HG03045 (cell line): Measurements from ENCODE around the gene NPAS3.

Experiments used
- ATAC-seq: cut with Tn5 transposase; IDR thresholded peaks from one replicate; pipeline ENCODE4 v1.9.1; 2021; ENCODE audit warnings: mild to moderate bottlenecking, moderate library complexity; ENCODE audit not compliant: unreplicated experiment

The NPAS3 gene

DNA sequence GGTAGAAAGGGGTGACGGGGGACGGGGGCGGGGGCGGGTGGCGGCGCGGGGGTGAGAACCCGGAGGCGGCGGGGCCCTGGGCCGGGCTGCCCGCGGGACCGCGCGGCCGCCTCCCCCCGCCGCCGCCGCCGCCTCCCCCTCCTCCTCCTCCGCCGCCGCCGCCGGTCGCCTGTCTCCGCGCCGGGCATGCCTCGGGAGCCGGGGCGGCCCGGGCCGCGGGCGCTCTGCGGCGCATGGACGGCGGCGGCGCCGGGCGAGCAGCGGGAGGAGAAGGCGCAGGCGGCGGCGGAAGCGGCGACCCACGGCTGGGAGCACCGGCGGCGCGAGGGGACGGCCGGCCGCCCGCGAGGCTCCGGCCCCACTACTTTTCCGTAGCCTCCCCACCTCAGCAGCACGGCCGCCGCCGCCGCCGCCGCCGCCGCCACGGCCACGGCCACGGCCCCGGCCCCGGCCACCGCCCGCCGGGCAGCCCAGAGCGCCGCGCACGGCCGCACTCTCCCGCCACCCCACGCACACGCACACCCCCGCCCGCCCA is at the start of gene NPAS3:
Gene NPAS3, plus strand, starts transcription at position 161 of the 535 bp plus-strand sequence.
- ATAC-seq = peak; percentile 41

DNA sequence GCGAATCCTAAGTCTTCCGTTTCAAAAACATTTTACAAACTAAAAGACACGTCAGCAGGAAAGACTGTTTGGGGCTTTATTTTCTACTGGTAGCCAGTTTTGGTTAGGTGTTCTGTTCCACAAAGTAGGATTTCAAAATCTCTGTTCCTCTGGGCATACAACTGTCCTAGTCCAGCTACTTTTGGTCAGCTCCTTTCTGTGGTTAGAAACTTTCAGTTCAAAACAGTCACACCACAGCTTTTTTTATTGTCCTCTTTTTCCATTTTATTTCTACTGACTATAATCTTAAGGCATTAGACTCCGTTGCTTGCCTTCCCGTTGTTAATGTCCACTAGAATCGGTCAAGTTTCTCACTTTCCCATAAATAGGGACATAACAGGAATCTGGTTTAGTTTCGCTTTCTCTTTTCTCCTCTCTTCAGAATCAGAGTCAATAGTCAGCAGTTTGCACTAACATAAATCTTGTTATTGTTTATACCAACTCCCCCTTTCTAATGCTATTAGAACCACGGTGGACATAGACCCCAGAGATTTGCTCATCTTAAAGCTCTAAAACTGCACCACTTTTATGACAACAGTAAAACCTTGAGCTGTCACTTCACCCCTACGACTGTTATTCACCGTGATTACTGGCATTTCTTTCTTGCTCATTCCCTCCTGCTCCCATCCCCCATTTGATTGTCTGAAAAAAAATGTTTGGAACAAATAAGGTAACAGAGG is 41.5 kb upstream of the NPAS3 start:
- no peak for ATAC-seq

DNA sequence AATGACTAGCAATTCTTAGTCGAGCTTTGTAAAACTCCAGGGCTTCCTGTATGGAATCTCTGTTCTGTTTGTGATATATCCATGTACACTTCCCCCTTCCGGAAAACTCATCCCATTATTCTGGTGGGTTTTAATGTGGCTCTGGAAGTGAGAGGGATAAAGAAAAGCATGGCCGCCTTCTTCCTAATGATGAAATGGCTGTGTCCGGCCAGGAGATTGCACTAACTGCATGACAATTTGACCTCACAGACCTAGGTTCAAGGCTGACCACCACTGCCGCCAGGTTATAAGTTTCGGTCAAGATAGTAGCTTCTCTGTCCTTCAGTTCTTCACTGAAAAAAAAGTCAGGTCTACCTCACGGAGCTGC is 41.0 kb upstream of the NPAS3 start:
- ATAC-seq = no peak

DNA sequence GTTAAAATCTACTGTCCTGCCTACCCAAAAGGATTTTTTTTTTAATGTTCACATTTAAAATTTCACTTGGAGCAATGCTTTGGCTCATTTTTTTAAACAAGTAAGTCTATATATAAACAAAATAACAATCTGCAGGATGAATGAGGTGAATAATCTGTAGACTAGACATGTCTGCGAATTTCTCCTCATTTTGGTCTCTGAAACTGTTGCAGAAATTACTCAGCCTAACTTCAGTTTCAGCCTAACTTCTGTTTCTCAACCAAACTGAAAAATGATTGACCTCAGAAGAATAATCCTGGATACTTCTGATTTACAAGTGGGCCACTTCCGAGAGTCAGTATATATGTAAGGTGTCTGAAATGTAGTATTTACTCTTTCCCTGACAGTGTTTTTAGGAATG is 39.8 kb upstream of the NPAS3 start:
- no peak for ATAC-seq

DNA sequence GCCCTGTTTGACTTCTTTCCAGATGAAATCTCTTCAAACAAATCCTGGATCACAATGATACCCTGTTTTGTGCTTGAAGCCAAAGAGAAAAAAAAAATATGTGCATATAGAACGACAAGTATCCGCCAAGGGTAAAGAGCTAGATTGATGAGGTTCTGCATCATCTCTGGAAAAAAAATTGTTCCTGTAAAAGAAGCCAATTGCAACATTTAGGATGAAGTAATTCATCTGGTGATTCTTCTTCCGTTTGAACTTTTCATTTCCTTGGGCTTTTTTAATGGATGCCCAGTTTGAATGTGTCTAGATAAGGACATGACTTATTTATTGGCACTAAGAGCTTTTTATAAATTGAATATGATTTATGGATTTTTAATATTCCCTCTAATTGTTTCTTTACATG is 38.1 kb upstream of the NPAS3 start:
- ATAC-seq = no peak

DNA sequence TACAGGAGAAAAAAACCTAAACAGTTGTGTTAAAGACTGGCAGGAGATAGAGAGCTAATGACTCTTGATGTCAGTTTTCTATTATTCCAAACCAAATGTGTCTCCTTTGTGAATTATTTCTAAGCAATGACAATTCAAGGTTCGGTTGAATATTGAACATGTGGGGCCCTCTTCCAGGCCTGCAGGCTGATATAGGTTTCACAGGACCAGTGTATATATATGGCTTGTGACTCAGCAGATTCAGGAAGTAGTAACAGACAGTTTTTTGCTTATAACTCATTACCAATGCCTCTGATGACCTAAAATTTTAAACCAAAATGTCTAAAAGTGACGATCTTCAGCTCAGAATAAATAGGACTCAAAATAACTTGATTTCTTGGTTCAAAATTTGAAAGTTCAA is 33.7 kb upstream of the NPAS3 start:
- ATAC-seq = no peak

DNA sequence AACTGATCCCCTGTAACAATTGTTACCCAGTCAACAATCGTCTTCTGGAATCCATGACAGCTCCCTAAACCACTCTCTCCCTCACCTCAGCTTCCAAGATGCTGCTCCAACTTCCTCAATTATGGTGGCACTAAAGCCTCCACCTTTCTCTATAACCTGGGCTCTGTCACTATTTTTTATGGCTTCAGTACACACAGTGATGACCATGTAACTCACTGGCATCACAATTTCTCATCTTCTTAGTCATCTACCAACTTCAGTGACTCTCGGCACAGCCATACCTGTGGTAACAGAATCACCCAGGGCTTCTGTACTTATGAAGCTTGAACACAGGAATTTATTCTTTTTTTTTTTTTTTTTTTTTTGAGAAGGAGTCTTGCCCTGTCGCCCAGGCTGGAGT is 32.0 kb upstream of the NPAS3 start:
- no peak for ATAC-seq

DNA sequence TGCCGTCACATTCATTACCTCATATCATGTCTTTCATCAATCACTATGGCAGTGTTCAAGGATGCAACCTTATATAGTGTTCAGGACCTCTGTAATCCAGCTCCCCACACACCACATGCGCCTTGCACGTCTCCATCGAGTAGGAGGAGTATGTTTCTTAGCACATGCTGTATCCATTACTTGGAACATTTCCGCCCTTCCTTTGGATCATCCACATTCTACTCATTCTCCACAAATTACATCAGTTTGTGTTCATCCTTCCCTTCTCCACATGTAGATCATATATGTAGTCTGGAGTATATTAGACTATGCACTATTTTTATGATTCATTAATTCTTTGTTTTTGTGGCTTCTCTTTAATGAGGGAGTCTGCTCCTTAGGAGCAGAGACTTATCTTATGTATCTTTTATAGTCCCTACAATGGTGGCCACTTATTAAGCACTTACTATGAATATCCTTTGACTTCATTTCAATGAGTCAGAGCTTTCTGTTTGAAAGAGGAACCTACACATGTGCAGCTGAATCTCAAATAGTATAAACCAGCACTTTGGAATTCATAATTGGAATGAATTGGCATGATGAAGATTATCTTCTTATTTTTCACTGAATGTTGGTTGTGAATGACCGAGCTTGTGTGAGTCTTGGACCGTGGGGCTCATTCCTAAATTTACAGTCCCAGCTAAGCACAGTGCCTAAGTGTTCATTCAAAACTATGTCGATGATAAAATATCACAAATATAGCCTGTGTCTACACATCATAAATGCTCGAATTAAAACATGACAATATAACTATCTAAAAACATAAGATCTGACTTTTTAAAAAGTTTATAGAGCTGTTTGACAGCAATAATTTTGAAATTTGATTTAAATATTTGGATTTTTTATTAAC is 30.2 kb upstream of the NPAS3 start:
- ATAC-seq = no peak

DNA sequence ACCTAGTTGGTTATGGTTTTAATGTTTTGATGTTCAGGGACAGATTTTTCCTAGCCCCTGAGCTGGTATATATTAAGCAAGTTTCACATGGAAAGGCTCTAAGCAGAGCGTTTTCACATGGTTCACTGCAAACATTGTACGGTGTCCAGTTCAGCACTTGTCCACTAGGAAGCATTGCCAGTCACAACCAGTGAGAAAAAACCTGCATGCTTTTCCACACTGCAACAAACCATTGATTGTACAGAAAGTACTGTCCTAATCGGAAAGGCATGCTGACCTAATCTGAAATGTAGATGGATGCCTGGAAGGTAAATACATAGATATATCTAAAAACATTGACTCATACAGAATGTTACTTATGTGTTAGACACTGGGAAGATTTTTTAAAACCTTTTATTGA is 25.0 kb upstream of the NPAS3 start:
- no peak for ATAC-seq

DNA sequence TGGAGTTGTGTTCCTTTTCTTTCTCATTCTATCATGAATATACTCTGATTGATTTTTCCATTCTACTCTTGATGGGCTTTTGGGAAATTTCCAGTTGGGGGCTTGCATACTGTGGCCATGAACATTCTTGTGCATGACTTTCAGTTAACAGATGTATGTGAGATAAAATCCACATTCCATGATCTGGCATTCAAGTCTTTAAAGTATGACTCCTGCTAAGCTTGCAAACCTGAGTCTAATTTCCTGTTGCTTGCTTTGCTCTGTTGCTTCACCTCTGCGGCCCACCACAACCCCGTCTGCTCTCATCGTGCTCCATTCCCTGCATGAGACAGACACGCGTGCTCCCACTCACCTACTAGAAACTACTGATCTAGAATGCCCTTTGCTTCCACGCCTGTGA is 24.3 kb upstream of the NPAS3 start:
- ATAC-seq = no peak

DNA sequence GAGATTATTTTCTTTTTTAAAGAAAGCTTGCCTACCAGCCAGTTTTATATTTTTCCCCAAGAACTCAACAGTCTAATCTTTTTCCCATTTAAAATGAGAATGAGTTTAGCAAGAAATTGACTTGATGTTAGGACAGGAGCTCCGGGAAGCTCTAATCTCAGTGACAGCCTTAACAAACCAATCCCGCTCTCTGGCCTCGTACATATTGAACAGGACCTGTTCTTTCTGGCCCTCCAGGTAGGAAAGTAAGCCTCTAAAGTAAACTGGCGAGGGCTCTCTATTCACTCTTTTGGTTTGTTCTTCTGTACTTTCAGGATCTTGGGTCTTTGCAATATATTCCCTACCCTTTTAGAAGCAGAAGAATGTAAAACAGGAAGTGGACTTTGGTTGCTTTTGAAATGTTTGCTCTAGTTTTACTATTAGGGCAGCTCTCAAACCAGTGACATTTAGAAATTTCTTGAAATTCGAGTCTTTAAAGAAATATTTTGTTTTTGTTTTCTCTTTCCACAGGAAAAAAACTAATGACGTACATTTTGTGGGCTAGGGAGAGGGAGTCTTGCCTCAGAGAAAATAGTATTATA is 17.9 kb upstream of the NPAS3 start:
- no peak for ATAC-seq

DNA sequence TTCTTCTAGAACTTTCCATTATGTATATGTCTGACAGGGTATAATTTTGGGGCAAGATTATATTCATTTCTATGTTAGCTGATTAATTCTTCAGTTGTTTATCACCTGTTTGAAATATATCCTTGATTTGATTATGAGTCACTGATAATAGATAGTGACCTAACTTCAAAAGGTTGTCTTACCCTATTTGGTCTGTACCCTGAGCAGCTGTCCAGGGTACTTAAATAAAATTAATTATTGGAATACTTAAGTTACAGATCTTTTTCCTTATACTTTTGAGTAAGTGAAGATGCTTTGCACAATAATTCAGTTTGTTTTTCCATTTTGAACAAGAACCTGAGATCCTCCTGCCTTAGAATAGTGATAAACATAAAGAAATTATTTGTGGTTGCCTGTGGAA is 13.2 kb upstream of the NPAS3 start:
- no peak for ATAC-seq

DNA sequence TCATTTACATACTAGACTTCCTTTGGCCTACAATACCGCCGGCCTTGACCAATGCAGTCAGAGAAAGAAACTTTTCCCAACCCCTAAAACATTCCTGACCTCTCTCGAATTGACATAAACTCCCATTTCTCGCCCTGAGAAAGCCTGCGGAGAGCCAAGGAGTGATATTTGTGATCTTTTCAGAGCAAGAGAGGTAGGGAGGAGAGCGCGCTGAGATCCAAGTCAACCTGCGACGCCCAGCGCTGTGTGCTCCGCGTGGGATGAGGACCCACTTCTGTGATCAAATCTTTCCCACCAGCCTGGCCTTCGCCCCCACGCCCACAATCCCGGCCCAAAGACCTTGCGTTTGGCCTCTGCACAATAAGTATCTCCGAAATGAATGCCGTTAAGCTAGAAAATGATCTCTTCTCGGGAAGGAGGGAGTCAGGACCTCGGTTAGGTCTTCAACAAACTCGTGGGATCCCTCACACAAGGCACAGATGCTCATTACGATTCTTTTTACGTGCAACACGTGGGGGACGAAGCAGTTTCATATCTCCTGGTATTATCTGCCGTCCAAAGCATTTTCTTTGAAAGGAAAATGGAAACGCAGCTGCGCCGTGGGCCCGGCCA is 6.3 kb upstream of the NPAS3 start:
- no peak for ATAC-seq

DNA sequence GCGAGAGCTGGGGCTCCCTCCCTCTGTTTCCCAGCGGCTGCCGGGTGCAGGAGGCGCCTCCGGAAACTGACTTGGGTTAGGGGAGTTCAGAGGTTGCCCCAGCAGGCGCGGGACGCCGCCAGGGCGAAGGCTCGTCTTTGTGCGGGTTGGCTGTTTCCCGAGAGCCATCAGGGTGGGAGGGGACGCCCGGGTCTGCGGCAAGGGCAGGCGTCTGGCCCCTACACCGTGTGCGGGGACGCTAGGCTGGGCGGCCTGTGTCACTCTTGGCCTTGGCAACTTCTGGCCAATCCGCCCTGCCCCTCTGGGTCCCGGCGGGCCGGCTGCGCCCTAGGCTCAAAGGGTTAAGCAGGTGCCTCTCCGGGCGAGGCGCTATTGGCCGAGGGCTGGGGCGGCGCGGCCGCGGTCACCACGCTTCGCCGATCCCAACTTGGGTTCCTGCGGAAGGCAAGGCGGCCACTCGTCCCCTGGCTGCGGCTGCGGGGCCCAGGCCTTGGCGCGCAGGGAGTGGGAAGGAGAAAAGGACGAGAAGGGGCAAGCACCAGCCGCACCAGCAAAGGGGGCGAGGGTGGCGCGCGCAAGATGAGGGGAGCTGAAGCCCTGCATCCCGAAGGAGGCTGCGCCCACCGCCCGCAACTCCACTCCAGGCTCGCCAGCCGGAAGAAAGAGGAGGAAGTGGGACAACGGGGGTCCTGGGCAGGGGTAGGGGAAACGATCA is 5.6 kb upstream of the NPAS3 start:
- no peak for ATAC-seq

DNA sequence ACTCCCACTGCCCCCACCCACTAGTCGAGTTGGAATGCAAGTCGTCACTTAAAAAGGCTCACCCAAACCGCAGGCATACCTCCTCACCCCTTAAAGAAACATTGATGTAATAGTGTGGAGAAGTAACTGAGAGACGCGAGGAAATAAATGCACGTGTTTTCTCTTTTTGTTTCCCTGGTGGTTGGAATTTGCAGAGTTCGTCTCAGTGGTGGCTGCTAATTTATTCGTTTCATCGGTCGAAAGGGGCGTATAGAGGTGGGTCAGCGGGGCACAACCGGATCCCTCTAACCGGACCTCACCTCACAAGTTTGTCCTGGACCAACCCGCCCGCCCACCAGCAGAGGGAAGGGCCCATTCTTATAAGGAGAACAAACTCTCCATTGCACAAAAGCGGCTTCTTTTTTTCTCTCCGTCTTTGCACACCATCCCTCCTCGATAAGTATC is 5.0 kb upstream of the NPAS3 start:
- ATAC-seq = no peak

DNA sequence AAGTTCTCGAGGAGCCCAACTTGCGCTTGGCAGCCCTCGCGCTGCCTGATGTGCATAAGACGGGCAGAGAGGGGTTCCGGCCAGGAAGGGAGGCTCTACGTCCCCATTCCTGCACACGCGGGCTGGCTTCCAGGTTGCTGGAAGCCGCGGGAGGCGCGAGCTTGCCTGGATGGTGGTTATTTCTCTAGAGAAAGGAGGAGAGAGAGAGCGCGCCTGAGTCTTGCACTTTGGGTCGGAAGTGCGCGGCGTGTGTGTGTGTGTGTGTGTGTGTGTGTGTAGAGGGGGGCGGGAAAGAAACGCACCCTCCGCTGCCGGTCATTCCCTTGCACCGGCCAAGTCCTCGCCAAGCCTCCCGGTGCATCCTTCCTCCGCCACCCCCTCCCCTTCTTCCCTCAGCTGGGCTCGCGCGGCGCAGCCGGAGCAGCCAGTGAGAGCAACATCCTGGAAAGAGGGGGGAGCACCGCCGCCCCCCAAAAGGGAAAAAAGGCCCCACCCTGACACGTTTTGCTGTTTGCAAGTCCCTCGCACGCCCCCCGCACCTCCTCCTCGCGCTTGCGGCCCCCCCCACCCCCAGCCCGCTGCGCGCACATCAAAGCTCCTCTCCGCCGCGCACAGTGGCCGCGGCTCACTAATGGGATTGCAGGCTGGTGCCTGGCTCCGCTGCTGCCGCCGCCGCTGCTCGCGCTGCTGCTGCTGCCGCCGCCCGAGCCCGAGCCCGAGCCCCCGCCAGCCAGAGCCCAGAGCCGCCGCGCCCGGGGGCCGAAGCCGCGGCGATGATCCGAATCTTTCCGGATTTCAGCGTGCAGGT is 4.4 kb upstream of the NPAS3 start:
- no peak for ATAC-seq

DNA sequence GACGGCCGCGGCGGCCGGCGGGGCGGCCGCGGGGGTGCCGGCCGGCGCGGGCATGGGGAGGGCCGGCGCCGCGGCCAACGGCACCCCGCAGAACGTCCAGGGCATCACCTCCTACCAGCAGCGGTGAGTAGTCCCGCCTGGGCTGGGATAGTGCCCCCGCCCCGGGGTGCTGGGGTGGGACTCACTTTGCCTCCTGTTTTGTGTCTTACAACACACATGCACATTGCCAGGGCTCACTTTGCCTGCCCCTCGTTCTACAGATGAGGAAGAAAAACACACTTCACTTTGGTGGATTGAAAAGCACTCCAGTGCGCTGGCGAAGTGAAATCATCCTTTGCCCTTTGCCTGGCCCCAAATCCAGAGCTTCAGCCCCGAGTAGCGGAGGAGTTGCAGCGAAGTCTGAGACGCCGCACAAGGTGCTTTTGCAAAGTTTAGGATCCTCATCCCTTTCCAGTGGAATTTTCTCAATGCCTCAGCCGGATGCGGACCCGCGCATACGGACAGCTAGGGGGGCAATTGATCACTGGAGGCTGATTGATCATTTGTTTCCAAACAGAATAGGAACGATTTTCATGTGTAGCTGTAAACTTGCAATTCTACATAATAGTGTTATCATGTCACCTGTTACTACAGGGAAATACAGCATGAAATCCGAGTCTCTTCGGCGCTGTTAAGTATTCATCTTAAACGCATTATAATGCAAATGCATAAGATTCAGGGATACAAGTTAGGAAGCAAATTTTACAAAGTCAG is 3.6 kb upstream of the NPAS3 start:
- no peak for ATAC-seq

DNA sequence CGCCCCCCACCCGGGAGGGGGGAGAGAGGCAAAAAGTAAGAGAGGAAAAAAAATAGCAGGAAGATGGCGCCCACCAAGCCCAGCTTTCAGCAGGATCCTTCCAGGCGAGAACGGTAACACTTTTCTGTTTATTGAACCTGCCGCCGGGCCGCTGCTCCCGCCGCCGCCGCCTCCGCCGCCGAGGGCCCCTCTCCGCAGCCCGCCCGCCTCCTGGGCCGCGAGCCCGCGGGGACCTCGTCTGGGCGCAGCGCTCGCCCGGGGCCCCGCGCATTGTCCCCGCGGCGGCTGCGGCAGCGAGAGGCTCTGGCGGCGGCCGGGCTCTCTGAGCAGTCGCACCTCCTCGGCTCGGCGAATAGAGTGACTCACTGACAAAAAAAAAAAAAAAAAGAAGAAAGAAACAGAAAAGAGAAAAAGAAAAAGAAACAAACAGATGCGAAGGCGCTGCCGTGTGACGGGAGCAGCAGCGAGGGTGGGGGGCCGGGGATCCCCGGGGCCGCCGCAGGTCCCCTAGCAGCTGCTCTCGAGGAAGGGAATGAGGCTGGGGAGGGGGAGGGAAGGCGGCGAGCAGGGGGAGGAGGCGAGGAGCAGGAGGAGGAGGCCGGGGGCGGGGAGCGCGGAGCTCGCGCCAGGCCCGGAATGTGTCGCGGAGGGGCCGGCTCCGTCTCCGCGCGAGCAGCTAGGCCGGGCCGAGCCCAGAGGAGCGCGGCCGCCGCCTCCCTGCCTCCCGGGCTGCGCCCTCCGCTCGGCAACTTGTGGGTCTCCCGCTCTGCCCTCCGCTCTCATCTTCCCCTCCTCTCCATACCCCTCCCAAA is 781 bp downstream of the NPAS3 start:
- no peak for ATAC-seq
